ENCODE data around the gene CNNM2.
"Not testable (repeated sequence)": the region's sequence is repeated elsewhere in the genome, so short reads cannot be mapped to it uniquely, and the experiment has no call there.

The CNNM2 gene

GRCh38 chr10:102927311-102928010 lies 9.4 kb downstream of the CNNM2 start:
- no peak for DNase-seq

GRCh38 chr10:102928442-102928841 lies 10.3 kb downstream of the CNNM2 start:
- not testable (repeated sequence) for DNase-seq

GRCh38 chr10:102930720-102931119 lies 12.6 kb downstream of the CNNM2 start:
- no peak for DNase-seq

- DNase-seq, result no peak
These were observed 13.5 kb downstream of the CNNM2 start for GRCh38 chr10:102931643-102932042.

DNA sequence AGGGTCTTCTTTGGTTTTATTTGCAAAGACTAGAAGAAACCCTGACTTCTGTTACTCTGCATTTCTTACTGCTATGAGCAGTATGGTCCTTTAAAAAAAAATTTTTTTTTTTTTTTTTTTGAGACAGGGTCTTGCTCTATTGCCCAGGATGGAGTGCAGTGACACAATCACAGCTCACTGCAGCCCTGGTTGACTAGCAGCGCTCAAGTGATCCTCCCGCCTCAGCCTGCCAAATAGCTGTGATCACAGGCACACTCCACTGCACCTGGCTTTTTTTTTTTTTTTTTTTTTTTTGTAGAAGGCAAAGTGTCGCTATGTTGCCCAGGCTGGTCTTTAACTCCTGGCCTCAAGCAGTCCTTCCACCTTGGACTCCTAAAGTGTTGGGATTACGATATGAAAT lies 17.4 kb downstream of the CNNM2 start:
- no peak for DNase-seq

DNA sequence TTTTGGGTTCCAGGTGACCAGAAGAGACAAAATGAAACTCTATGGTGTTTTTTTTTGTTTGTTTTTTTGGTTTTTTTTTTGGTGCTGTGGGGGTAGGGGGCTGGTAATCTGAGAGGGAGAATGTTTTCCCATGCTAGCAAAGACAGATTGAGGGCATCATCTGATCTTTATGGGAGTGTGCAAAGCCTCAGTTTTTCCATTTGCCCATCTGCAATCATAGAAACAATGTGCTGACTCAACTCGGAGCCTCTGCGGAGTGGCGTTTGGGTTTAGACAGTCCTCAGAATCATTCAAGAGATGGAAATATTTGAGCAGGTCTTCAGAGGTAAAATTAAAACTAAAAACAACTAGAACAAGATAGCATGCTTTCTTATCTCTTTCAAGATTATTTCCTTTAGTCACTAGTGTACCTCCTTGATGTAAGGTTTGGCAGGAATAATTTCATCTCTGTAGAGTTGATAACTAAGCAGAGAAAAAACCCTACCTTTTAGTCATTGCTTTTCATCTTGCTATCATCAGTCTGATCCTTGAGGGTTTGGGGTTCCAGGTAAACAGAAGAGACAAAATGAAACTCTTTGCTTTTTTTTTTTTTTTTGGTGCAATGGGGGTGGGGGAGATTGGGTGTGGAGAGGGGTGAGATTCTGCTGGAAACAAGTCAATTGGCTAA lies 18.0 kb downstream of the CNNM2 start:
- no peak for DNase-seq

- DNase-seq, result no peak
These were observed 23.3 kb downstream of the CNNM2 start for GRCh38 chr10:102941401-102941800.

- no peak for DNase-seq
These were observed 27.4 kb downstream of the CNNM2 start for GRCh38 chr10:102945449-102945848.

GRCh38 chr10:102945962-102946361 lies 27.9 kb downstream of the CNNM2 start:
- no peak for DNase-seq

- DNase-seq, result no peak
These were observed 28.9 kb downstream of the CNNM2 start for GRCh38 chr10:102946992-102947391.

DNA sequence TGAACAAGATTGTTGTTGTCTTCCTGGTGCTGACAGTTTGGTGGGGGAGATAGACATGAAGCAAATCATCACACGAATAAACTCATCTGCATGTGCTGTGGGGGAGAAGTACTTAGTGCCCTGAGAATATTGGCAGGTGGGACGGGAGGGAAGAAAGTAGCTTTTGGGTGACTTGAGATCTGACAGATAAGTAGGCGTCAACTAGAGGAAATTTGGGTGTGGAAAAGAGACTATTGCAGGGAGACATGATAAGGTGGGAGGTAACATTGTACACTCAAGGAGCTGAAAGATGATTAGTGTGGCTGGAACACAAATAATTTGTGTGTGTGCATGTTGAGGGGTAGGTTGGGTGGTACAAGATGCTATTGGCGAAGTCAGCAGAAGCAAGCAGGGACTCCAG lies 30.1 kb downstream of the CNNM2 start:
- no peak for DNase-seq

DNA sequence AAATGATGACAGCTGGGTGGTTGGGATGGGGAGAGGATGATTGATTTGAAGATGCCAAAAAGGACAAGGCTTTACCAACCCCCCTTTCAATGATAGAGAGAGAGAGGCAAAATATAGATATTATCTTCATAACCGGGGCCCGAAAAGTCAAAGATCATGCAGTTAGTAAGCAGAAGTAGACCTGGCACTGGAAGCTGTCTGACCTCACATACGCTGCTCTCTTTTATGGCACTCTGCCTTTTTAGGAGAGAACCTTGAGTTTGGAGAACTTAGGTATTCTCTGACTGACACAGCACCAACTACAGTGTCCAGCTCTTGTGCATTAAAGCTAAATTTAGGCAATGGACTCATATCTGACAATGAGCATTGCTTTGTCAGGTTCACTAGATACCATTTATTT lies 30.7 kb downstream of the CNNM2 start:
- DNase-seq, result no peak

GRCh38 chr10:102949916-102950315 lies 31.8 kb downstream of the CNNM2 start:
- no peak for DNase-seq

- DNase-seq, result no peak
These were observed 33.2 kb downstream of the CNNM2 start for GRCh38 chr10:102951316-102951715.

- DNase-seq, result no peak
These were observed 41.3 kb downstream of the CNNM2 start for GRCh38 chr10:102959360-102959759.

GRCh38 chr10:102960157-102960556 lies 42.1 kb downstream of the CNNM2 start:
- DNase-seq, result no peak

DNA sequence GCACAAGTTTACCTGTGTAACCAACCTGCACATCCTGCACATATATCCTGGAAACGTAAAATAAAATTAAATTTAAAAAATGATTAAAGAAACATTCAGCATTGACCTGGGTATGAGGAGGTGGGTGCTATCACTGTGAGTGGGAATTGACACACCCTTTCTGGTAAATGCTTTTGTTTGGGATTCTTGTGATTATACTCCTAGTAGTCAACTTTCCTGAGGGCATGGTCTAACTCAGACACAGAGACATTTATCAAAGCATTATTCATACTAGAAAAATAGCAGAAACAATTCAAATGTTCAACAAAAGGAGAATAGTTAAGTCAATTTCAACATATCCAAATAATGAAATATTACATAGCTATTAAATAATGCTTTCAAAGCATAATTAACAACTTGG lies 44.2 kb downstream of the CNNM2 start:
- no peak for DNase-seq

DNA sequence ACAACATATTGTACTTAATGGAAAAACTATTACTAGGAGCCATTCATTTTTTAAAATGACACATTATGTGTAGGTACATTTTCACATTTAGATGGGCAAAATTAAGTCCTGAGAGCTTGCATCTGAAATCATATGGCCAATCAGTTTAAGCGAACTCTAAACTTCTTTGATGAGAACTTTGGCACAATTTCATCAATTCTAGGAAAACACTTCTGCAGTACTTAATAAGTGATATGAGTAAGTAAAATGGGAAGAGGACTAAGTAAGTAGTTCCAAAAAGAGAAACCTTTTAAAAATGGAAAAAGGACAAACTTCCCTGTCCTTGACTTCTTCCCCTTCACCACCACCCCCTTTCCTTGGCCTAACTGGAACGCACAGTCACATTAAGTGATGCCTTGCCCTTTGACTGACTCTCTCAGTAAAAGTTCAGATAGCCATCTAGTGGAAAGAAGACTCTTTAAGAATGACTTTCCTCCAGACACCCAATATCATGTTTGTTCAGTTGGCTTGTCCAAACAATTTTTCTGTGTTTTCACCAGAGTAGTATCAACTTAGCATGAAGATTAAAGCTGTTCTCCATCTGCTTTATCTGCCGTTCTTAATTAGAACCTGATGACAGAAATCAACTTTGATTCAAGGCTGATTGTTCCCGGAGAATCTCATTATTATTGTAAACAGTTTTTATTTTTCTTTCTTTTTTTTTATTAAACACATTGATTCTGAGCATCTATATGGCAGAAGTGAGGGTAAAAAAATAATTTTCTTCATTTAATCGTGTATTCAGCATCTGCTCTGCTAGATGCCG lies 45.1 kb downstream of the CNNM2 start:
- DNase-seq, result no peak

- no peak for DNase-seq
These were observed 45.6 kb downstream of the CNNM2 start for GRCh38 chr10:102963756-102964025.

DNA sequence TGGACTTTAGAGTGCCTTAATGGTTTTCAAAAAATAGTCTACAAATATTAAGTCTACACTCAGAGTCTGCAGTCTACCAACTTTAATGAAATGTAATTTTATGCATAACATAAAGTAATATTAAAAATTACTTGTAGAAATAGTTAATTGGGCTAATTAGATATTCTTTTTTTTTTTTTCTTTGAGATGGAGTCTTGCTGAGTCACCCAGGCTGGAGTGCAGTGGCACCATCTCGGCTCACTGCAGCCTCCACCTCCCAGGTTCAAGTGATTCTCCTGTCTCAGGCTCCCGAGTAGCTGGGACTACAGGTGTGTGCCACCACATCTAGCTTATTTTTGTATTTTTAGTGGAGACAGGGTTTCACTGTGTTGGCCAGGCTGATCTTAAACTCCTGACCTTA lies 46.0 kb downstream of the CNNM2 start:
- not testable (repeated sequence) for DNase-seq

DNA sequence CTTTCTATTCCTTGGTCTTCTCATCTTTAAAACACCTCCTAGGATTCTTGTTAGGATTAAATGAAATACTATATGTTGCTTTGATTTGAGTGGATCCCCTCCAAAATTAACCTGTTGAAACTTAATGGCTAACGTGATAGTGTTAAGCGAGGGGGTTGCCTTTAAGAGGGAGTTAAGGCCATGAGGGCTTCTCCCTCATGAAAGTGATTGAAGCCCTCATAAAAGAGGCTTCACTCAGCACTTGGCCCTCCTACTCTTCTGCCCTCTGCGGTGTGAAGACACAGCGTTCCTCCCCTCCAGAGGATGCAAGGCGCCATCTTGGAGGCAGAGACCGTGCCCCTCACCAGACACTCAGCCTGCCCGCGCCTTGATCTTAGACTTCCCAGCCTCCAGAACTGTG lies 46.6 kb downstream of the CNNM2 start:
- no peak for DNase-seq

GRCh38 chr10:102965311-102965851 lies 47.3 kb downstream of the CNNM2 start:
- no peak for DNase-seq

DNA sequence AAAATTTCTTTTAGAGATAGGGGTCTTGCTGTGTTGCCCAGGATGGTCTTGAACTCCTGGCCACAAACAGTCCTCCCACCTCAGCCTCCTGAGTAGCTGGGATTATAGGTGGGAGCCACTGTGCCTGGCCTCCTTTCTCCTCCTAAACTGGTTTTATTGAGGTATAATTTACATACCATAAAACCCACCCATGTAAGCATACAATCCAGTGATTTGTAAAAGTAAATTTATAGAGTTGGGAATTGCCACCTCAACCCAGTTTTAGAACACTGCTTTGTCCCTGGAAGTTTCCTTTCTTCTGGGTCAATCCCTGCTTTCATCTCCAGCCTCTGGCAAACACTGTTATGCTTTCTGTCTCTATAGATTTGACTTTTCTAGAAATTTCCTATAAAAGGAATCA lies 49.0 kb downstream of the CNNM2 start:
- no peak for DNase-seq
